NCI-H1436 (cell line): ENCODE results near the gene AURKA.
"Not testable (repeated sequence)": the region's sequence is repeated elsewhere in the genome, so short reads cannot be mapped to it uniquely, and the experiment has no call there.

Source experiments
- DNase-seq: peaks from one replicate; lab custom pipeline; 2025; lab: John Stamatoyannopoulos, UW

The AURKA gene

GRCh38 chr20:56391037-56391436, 978 bp downstream of the AURKA start:
- DNase-seq = no peak

- not testable (repeated sequence) for DNase-seq
Measured at GRCh38 chr20:56390396-56390795, 1.6 kb downstream of the AURKA start.

- DNase-seq = no peak
Measured at GRCh38 chr20:56389807-56390206, 2.2 kb downstream of the AURKA start.

GRCh38 chr20:56388882-56389281, 3.1 kb downstream of the AURKA start:
- DNase-seq = no peak

- no peak for DNase-seq
Measured at GRCh38 chr20:56386219-56386618, 5.8 kb downstream of the AURKA start.

GRCh38 chr20:56385130-56385529, 6.9 kb downstream of the AURKA start:
- no peak for DNase-seq

GRCh38 chr20:56383334-56383733, 8.7 kb downstream of the AURKA start:
- DNase-seq = no peak

GRCh38 chr20:56382696-56383095, 9.3 kb downstream of the AURKA start:
- no peak for DNase-seq

GRCh38 chr20:56381501-56381900, 10.5 kb downstream of the AURKA start:
- no peak for DNase-seq

GRCh38 chr20:56380375-56380774, 11.6 kb downstream of the AURKA start:
- DNase-seq = no peak

GRCh38 chr20:56378386-56378785, 13.6 kb downstream of the AURKA start:
- no peak for DNase-seq

- no peak for DNase-seq
Measured at GRCh38 chr20:56376331-56376730, 15.7 kb downstream of the AURKA start.

- no peak for DNase-seq
Measured at GRCh38 chr20:56373942-56374341, 18.1 kb downstream of the AURKA start.

GRCh38 chr20:56372850-56373249, 19.2 kb downstream of the AURKA start:
- DNase-seq = no peak

GRCh38 chr20:56371977-56372376, 20.0 kb downstream of the AURKA start:
- no peak for DNase-seq

GRCh38 chr20:56369179-56369578, 22.8 kb downstream of the AURKA start:
- no peak for DNase-seq

- no peak for DNase-seq
Measured at GRCh38 chr20:56368351-56369134, 23.5 kb downstream of the AURKA start.

- no peak for DNase-seq
Measured at GRCh38 chr20:56363491-56363890, 28.5 kb downstream of the AURKA start.

GRCh38 chr20:56362833-56363413, 29.1 kb downstream of the AURKA start:
- no peak for DNase-seq

- no peak for DNase-seq
Measured at GRCh38 chr20:56361900-56362299, 30.1 kb downstream of the AURKA start.

GRCh38 chr20:56360908-56361205, 31.2 kb downstream of the AURKA start:
- no peak for DNase-seq

- no peak for DNase-seq
Measured at GRCh38 chr20:56360133-56360907, 31.7 kb downstream of the AURKA start.
